ENCODE measurements around the gene ST3GAL4. TPM values are rescaled to one million over a fixed set of nuclear protein-coding genes. Genes with fewer than 3 reads are reported as not detected.

Gene ST3GAL4
- 23.0 to 27.1 TPM (median 26.2 TPM) in 5 replicates for total RNA-seq (2022; extraction: Qiagen RNA extraction; ENCODE audit: low read depth)

GRCh38 chr11:126355324-126355925 is at the start of gene ST3GAL4:
Gene ST3GAL4, plus strand, starts transcription at chr11:126355686. Its CDS starts 50,470 bp downstream, at chr11:126406156.

Other genes with a start within 250 kb of the ST3GAL4 start
- gene RPUSD4, start 144.0 kb upstream of the ST3GAL4 start, total RNA-seq (2022; extraction: Qiagen RNA extraction; ENCODE audit: low read depth), result 18.2 to 20.3 TPM (median 18.5 TPM) in 5 replicates
- gene FAM118B, start 143.9 kb upstream of the ST3GAL4 start, total RNA-seq (2022; extraction: Qiagen RNA extraction; ENCODE audit: low read depth), result 15.8 to 18.5 TPM (median 16.5 TPM) in 5 replicates
- gene SRPRA, start 86.8 kb upstream of the ST3GAL4 start, total RNA-seq (2022; extraction: Qiagen RNA extraction; ENCODE audit: low read depth), result 60.5 to 64.2 TPM (median 61.0 TPM) in 5 replicates
- 19.5 to 23.0 TPM (median 22.5 TPM) in 5 replicates for gene FOXRED1, start 86.5 kb upstream of the ST3GAL4 start, total RNA-seq (2022; extraction: Qiagen RNA extraction; ENCODE audit: low read depth)
- gene TIRAP, start 72.6 kb upstream of the ST3GAL4 start, total RNA-seq (2022; extraction: Qiagen RNA extraction; ENCODE audit: low read depth), result 6.2 to 6.8 TPM (median 6.3 TPM) in 5 replicates
- gene DCPS, start 51.6 kb upstream of the ST3GAL4 start, total RNA-seq (2022; extraction: Qiagen RNA extraction; ENCODE audit: low read depth), result 18.5 to 22.4 TPM (median 18.9 TPM) in 5 replicates

Measured in A549 treated with RU486 at 1 μM for 4 hours (cell line).